ENCODE results near the gene PPFIA3. TPM values are rescaled to one million over a fixed set of nuclear protein-coding genes. Genes with fewer than 3 reads are reported as not detected.

PPFIA3 gene
- total and polyA plus RNA-seq, 2 donors (not counting 1 experiment from before 2014, with no cell fraction given) = 0.62 to 1.3 TPM

GRCh38 chr19:49107625-49108459 lies 11.5 kb upstream of the PPFIA3 start:
- Histone ChIP-seq H4K20me1 (ENCODE audit: control insufficient read depth, extremely low read depth, insufficient read depth, low read length) (no peaks in the 10 kb centered on the region), H3K79me2 (ENCODE audit: control insufficient read depth, insufficient read depth, low read length) (no peaks in the 10 kb centered on the region), H3K36me3 (ENCODE audit: control insufficient read depth, insufficient read depth, low read length) (peaks cover 38% of the 10 kb centered on the region), H2AFZ (ENCODE audit: low read length) (no peak overlapping the region), H3K9me3 (ENCODE audit: control insufficient read depth, insufficient read depth, low read depth, low read length) (no peaks in the 10 kb centered on the region), H3K4me2 (ENCODE audit: extremely low read depth, insufficient read depth, low read length) (no peak overlapping the region), H3K9ac (ENCODE audit: insufficient read depth, low read length) (no peak overlapping the region), H3K4me1 (ENCODE audit: control insufficient read depth, extremely low read depth, insufficient read depth, low read length) (no peaks in the 10 kb centered on the region), H3K27ac (ENCODE audit: insufficient read depth, low read length) (no peak overlapping the region), H3K4me3 (replicated peaks in 1 of 4; ENCODE audit: control extremely low read depth in 1 of 4, insufficient read depth in 1 of 4, low read depth in 3 of 4, low read length in 4 of 4) (no peak overlapping the region), H3K27me3 (ENCODE audit: control insufficient read depth, insufficient read depth, low read length) (no peaks in the 10 kb centered on the region)
- DNase-seq (ENCODE audit: low read depth in 2 of 2) = no peak
- TF ChIP-seq EZH2 (IDR thresholded peaks at IDR 0.05; ENCODE audit: low read length, missing control alignments) = no peak
- no peak for TF ChIP-seq CTCF (conservative IDR thresholded peaks at IDR 0.05 in 1 of 2, IDR thresholded peaks at IDR 0.05 in 1 of 2; ENCODE audit: low read depth in 1 of 2, low read length in 2 of 2)

GRCh38 chr19:49109051-49109450 lies 10.3 kb upstream of the PPFIA3 start:
- DNase-seq (ENCODE audit: low read depth in 2 of 2) = no peak
- no peaks in the 10 kb centered on the region for H3K79me2 ChIP-seq (ENCODE audit: control insufficient read depth, insufficient read depth, low read length)
- no peak for TF ChIP-seq CTCF (conservative IDR thresholded peaks at IDR 0.05 in 1 of 2, IDR thresholded peaks at IDR 0.05 in 1 of 2; ENCODE audit: low read depth in 1 of 2, low read length in 2 of 2)
- no peak for TF ChIP-seq EZH2 (IDR thresholded peaks at IDR 0.05; ENCODE audit: low read length, missing control alignments)
- H3K4me2 ChIP-seq (ENCODE audit: extremely low read depth, insufficient read depth, low read length) = no peak overlapping the region
- H3K4me3 ChIP-seq (replicated peaks in 1 of 4; ENCODE audit: control extremely low read depth in 1 of 4, insufficient read depth in 1 of 4, low read depth in 3 of 4, low read length in 4 of 4) = no peak overlapping the region
- H4K20me1 ChIP-seq (ENCODE audit: control insufficient read depth, extremely low read depth, insufficient read depth, low read length) = no peaks in the 10 kb centered on the region
- H3K36me3 ChIP-seq (ENCODE audit: control insufficient read depth, insufficient read depth, low read length) = peaks cover 32% of the 10 kb centered on the region
- no peak overlapping the region for H2AFZ ChIP-seq (ENCODE audit: low read length)
- no peak overlapping the region for H3K9ac ChIP-seq (ENCODE audit: insufficient read depth, low read length)
- H3K27ac ChIP-seq (ENCODE audit: insufficient read depth, low read length) = no peak overlapping the region
- no peaks in the 10 kb centered on the region for H3K27me3 ChIP-seq (ENCODE audit: control insufficient read depth, insufficient read depth, low read length)
- H3K9me3 ChIP-seq (ENCODE audit: control insufficient read depth, insufficient read depth, low read depth, low read length) = no peaks in the 10 kb centered on the region
- peaks cover 3% of the 10 kb centered on the region for H3K4me1 ChIP-seq (ENCODE audit: control insufficient read depth, extremely low read depth, insufficient read depth, low read length)

DNA sequence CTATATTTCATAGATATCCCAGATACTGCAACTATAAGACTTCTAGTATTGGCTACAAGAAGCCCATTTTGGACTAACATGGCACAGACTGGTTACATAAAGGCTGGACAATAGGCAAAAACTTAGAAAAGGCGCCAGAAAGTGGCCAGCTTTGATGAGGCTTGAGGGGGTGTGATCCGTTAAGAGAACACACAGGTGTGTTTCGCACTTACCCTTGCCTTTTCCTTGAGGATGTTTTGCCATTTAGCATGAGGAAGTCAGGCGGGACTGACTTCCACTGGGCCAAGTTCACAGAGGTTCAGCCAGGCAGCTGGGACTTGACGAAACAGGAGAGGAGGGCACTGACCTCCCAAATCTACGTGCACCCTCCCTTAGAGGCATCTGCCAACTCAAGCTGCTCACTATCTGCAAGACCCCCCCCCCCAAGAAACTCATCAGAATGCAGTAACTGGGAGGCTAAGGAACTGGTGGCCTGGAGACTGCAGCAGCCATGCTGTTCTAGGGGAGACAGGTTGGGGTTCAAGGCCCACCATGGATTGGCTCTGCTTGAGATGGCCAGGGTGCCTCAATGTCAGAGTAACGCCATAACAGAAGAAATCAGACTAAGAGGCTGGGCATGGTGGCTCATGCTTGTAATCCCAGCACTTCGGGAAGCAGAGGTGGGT lies 9.6 kb upstream of the PPFIA3 start:
- no peak overlapping the region for H3K27ac ChIP-seq (ENCODE audit: insufficient read depth, low read length)
- no peaks in the 10 kb centered on the region for H4K20me1 ChIP-seq (ENCODE audit: control insufficient read depth, extremely low read depth, insufficient read depth, low read length)
- no peak for DNase-seq (ENCODE audit: low read depth in 2 of 2)
- H3K4me2 ChIP-seq (ENCODE audit: extremely low read depth, insufficient read depth, low read length) = no peak overlapping the region
- H3K4me3 ChIP-seq (replicated peaks in 1 of 4; ENCODE audit: control extremely low read depth in 1 of 4, insufficient read depth in 1 of 4, low read depth in 3 of 4, low read length in 4 of 4) = no peak overlapping the region
- no peaks in the 10 kb centered on the region for H3K79me2 ChIP-seq (ENCODE audit: control insufficient read depth, insufficient read depth, low read length)
- no peaks in the 10 kb centered on the region for H3K27me3 ChIP-seq (ENCODE audit: control insufficient read depth, insufficient read depth, low read length)
- no peaks in the 10 kb centered on the region for H3K9me3 ChIP-seq (ENCODE audit: control insufficient read depth, insufficient read depth, low read depth, low read length)
- TF ChIP-seq CTCF (conservative IDR thresholded peaks at IDR 0.05 in 1 of 2, IDR thresholded peaks at IDR 0.05 in 1 of 2; ENCODE audit: low read depth in 1 of 2, low read length in 2 of 2) (no peak), EZH2 (IDR thresholded peaks at IDR 0.05; ENCODE audit: low read length, missing control alignments) (no peak)
- H3K9ac ChIP-seq (ENCODE audit: insufficient read depth, low read length) = no peak overlapping the region
- no peak overlapping the region for H2AFZ ChIP-seq (ENCODE audit: low read length)
- H3K36me3 ChIP-seq (ENCODE audit: control insufficient read depth, insufficient read depth, low read length) = peaks cover 29% of the 10 kb centered on the region
- peaks cover 3% of the 10 kb centered on the region for H3K4me1 ChIP-seq (ENCODE audit: control insufficient read depth, extremely low read depth, insufficient read depth, low read length)

Measured in fibroblast of lung (primary cell).